Tibial artery (tissue), 4 donors: ENCODE measurements around the gene SND1.

Source experiments
- DNase-seq, 2 donors: peaks; one replicate each; pipeline ENCODE4 v3.0.0-alpha.2; 2019
- H3K27ac ChIP-seq, 2 donors: fragments of 200-600 bp; sonication (generic) in 1 of 2; 1 replicate in 1 of 2; 2 replicates in 1 of 2; pipeline ENCODE4 v1.5.1; 2018 to 2019; ENCODE audit warnings: mild to moderate bottlenecking in 1 of 2
- H3K27me3 ChIP-seq, 2 donors: fragments of 200-600 bp; sonication (generic) in 1 of 2; one replicate each; pipeline versions ENCODE4 v1.5.1 to v1.6.0; 2016 to 2019
- H3K36me3 ChIP-seq, 3 donors: fragments of 200-600 bp; sonication (generic) in 2 of 3; one replicate each; pipeline ENCODE4 v1.5.1; 2016 to 2019; ENCODE audit warnings: mild to moderate bottlenecking in 2 of 3
- H3K4me1 ChIP-seq, 4 donors: fragments of 200-600 bp; sonication (generic) in 2 of 4; 1 replicate in 3 of 4; 2 replicates in 1 of 4; pipeline ENCODE4 v1.5.1; 2016 to 2019
- H3K4me3 ChIP-seq, 2 donors: fragments of 200-600 bp; sonication (generic) in 1 of 2; 1 replicate in 1 of 2; 2 replicates in 1 of 2; pipeline ENCODE4 v1.5.1; 2018 to 2019; ENCODE audit warnings: mild to moderate bottlenecking in 2 of 2
- H3K9me3 ChIP-seq, 3 donors: fragments of 200-600 bp; sonication (generic) in 1 of 3; one replicate each; pipeline ENCODE4 v1.5.1; 2016 to 2019
- intact Hi-C: fragments of 100-400 bp; cut with DNase I; formaldehyde crosslinking; loops from one replicate; pipeline ENCODE4 v1.15.0; 2023; ENCODE audit warnings: low total_unique reads
- TF ChIP-seq, protein P1 (sequence below), 2 experiments: fragments of 200-600 bp in 1 of 2; fragments of 450-650 bp in 1 of 2; IDR thresholded peaks; one replicate each; pipeline ENCODE4 v1.5.1; 2017 to 2019; ENCODE audit warnings: antibody characterized with exemption in 2 of 2, mild to moderate bottlenecking in 1 of 2, moderate library complexity in 1 of 2

Gene SND1

GRCh38 chr7:128020159-128020558 lies 368.2 kb downstream of the SND1 start:
- no peaks in the 10 kb centered on the region for H3K4me1 ChIP-seq
- TF ChIP-seq, protein P1, sequence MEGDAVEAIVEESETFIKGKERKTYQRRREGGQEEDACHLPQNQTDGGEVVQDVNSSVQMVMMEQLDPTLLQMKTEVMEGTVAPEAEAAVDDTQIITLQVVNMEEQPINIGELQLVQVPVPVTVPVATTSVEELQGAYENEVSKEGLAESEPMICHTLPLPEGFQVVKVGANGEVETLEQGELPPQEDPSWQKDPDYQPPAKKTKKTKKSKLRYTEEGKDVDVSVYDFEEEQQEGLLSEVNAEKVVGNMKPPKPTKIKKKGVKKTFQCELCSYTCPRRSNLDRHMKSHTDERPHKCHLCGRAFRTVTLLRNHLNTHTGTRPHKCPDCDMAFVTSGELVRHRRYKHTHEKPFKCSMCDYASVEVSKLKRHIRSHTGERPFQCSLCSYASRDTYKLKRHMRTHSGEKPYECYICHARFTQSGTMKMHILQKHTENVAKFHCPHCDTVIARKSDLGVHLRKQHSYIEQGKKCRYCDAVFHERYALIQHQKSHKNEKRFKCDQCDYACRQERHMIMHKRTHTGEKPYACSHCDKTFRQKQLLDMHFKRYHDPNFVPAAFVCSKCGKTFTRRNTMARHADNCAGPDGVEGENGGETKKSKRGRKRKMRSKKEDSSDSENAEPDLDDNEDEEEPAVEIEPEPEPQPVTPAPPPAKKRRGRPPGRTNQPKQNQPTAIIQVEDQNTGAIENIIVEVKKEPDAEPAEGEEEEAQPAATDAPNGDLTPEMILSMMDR (IDR thresholded peaks at IDR 0.05), result no peak
- H3K4me3 ChIP-seq, result no peak overlapping the region
- no peak for DNase-seq
- intact Hi-C loops, result no loop called here
- no peak overlapping the region for H3K27ac ChIP-seq
- H3K36me3 ChIP-seq, result peaks cover 0 to 16% (median 9%) of the 10 kb centered on the region in 3 donors
- H3K9me3 ChIP-seq, result no peaks in the 10 kb centered on the region
- H3K27me3 ChIP-seq, result no peaks in the 10 kb centered on the region

GRCh38 chr7:128021366-128021765 lies 369.4 kb downstream of the SND1 start:
- Histone ChIP-seq H3K4me3 (no peak overlapping the region), H3K9me3 (no peaks in the 10 kb centered on the region), H3K4me1 (no peaks in the 10 kb centered on the region), H3K27me3 (no peaks in the 10 kb centered on the region), H3K36me3 (peaks cover 0 to 16% (median 9%) of the 10 kb centered on the region in 3 donors), H3K27ac (no peak overlapping the region)
- no peak for DNase-seq
- intact Hi-C loops, result no loop called here
- TF ChIP-seq, protein P1 (IDR thresholded peaks at IDR 0.05), result no peak

- Histone ChIP-seq H3K36me3 (peaks cover 0 to 16% (median 9%) of the 10 kb centered on the region in 3 donors), H3K27me3 (no peaks in the 10 kb centered on the region), H3K27ac (no peak overlapping the region), H3K4me3 (no peak overlapping the region), H3K4me1 (no peaks in the 10 kb centered on the region), H3K9me3 (no peaks in the 10 kb centered on the region)
- intact Hi-C loops, result no loop called here
- no peak for DNase-seq
- TF ChIP-seq, protein P1 (IDR thresholded peaks at IDR 0.05), result no peak
Measured at GRCh38 chr7:128022631-128023532, 370.9 kb downstream of the SND1 start.

- Histone ChIP-seq H3K36me3 (peaks cover 0 to 20% (median 9%) of the 10 kb centered on the region in 3 donors), H3K27me3 (no peaks in the 10 kb centered on the region), H3K4me3 (no peak overlapping the region), H3K9me3 (no peaks in the 10 kb centered on the region), H3K27ac (no peak overlapping the region), H3K4me1 (no peaks in the 10 kb centered on the region)
- no peak for DNase-seq
- intact Hi-C loops, result no loop called here
- TF ChIP-seq, protein P1 (IDR thresholded peaks at IDR 0.05), result no peak
Measured at GRCh38 chr7:128024151-128024550, 372.2 kb downstream of the SND1 start.

- intact Hi-C loops, result no loop called here
- no peak overlapping the region for H3K27ac ChIP-seq
- H3K9me3 ChIP-seq, result no peaks in the 10 kb centered on the region
Measured at GRCh38 chr7:128025380-128025779, 373.4 kb downstream of the SND1 start.

More at GRCh38 chr7:128025380-128025779, 373.4 kb downstream of the SND1 start:
- peaks cover 0 to 19% (median 5%) of the 10 kb centered on the region in 3 donors for H3K36me3 ChIP-seq
- peaks cover 0 to 4% (median 1%) of the 10 kb centered on the region in 4 donors for H3K4me1 ChIP-seq
- TF ChIP-seq, protein P1 (IDR thresholded peaks at IDR 0.05), result no peak
- no peak for DNase-seq
- H3K4me3 ChIP-seq, result no peak overlapping the region
- H3K27me3 ChIP-seq, result peaks cover 0 to 7% of the 10 kb centered on the region in 2 donors
